B cell (primary cell): Measurements from ENCODE around the gene CXXC1. TPM values are rescaled to one million over a fixed set of nuclear protein-coding genes. Genes with fewer than 3 reads are reported as not detected.

Experiments used
- ATAC-seq: fragments of 200-7000 bp; cut with Tn5 transposase; one replicate; pipeline ENCODE4 v1.10.0; 2021; ENCODE audit warnings: low read depth, mild to moderate bottlenecking, moderate number of reproducible peaks, moderate library complexity
- CTCF ChIA-PET: fragments of 350-600 bp; sonication (Branson Sonifier 250); formaldehyde crosslinking; loops from one replicate; lab custom pipeline; 2021; ENCODE audit warnings: antibody characterized with exemption, inconsistent platforms; lab: Charles Lee
- POLR2A ChIA-PET: fragments of 350-600 bp; sonication (Branson Sonifier 250); formaldehyde crosslinking; loops from one replicate; lab custom pipeline; 2021; ENCODE audit warnings: antibody characterized with exemption; lab: Charles Lee
- DNase-seq: peaks from one replicate; pipeline ENCODE4 v3.0.0; 2013
- H2AFZ ChIP-seq: 2 replicates; pipeline ENCODE4 v1.6.1; 2012; ENCODE audit warnings: mild to moderate bottlenecking, low read depth, low read length; ENCODE audit not compliant: insufficient read depth, poor library complexity, severe bottlenecking
- H3K27ac ChIP-seq, 2 donors: 1 replicate in 1 of 2; 2 replicates in 1 of 2; pipeline ENCODE4 v1.5.1; 2012 to 2013; ENCODE audit warnings: low read length in 2 of 2, mild to moderate bottlenecking in 2 of 2, moderate library complexity in 1 of 2
- H3K27me3 ChIP-seq, 4 experiments: fragments of 200-600 bp in 1 of 4; sonication (generic) in 1 of 4; replicated peaks in 1 of 4; 1 replicate in 2 of 4; 2 replicates in 2 of 4; pipeline versions ENCODE4 v1.6.1 to v1.7.0; 2013 to 2016; ENCODE audit warnings: low read length in 3 of 4, mild to moderate bottlenecking in 2 of 4, mixed read lengths in 1 of 4, moderate library complexity in 1 of 4; ENCODE audit not compliant: insufficient read depth in 4 of 4, control insufficient read depth in 3 of 4; ENCODE audit errors: control extremely low read depth in 1 of 4
- H3K36me3 ChIP-seq, 2 experiments: replicated peaks in 1 of 2; 1 replicate in 1 of 2; 2 replicates in 1 of 2; pipeline versions ENCODE4 v1.6.1 to v1.7.1; 2013; ENCODE audit warnings: low read length in 1 of 2; ENCODE audit not compliant: insufficient read depth in 2 of 2, control insufficient read depth in 1 of 2; ENCODE audit errors: control extremely low read depth in 1 of 2, extremely low read depth in 1 of 2
- H3K4me1 ChIP-seq, 2 donors: fragments of 200-600 bp in 1 of 2; sonication (generic) in 1 of 2; 1 replicate in 1 of 2; 2 replicates in 1 of 2; pipeline versions ENCODE4 v1.5.1 to v1.6.1; 2013 to 2017; ENCODE audit warnings: low read length in 2 of 2; ENCODE audit not compliant: control insufficient read depth in 2 of 2, insufficient read depth in 2 of 2
- H3K4me2 ChIP-seq: replicated peaks from 2 replicates; pipeline ENCODE3; 2012; ENCODE audit warnings: mild to moderate bottlenecking, low read depth, low read length; ENCODE audit not compliant: poor library complexity, severe bottlenecking
- H3K4me3 ChIP-seq, 5 experiments: fragments of 200-600 bp in 1 of 5; sonication (generic) in 1 of 5; 1 replicate in 3 of 5; 2 replicates in 2 of 5; pipeline versions ENCODE4 v1.5.1 to v1.7.0; 2011 to 2016; ENCODE audit warnings: low read length in 4 of 5, mild to moderate bottlenecking in 4 of 5, low read depth in 2 of 5, control low read depth in 1 of 5, moderate library complexity in 1 of 5; ENCODE audit not compliant: insufficient read depth in 1 of 5; ENCODE audit errors: control extremely low read depth in 1 of 5, extremely low read depth in 1 of 5
- H3K79me2 ChIP-seq: fragments of 200-600 bp; sonication (generic); one replicate; pipeline ENCODE4 v1.6.0; 2016; ENCODE audit warnings: low read length; ENCODE audit not compliant: control insufficient read depth, insufficient read depth
- H3K9ac ChIP-seq: fragments of 200-600 bp; sonication (generic); 2 replicates; pipeline ENCODE4 v1.6.1; 2017; ENCODE audit warnings: mild to moderate bottlenecking, low read length, moderate library complexity
- H3K9me3 ChIP-seq, 3 donors: one replicate each; pipeline versions ENCODE4 v1.6.1 to v1.7.1; 2013; ENCODE audit warnings: low read length in 2 of 3; ENCODE audit not compliant: control insufficient read depth in 2 of 3, insufficient read depth in 1 of 3; ENCODE audit errors: control extremely low read depth in 1 of 3
- H4K20me1 ChIP-seq: 2 replicates; pipeline ENCODE4 v1.6.0; 2012; ENCODE audit warnings: mild to moderate bottlenecking, low read length; ENCODE audit not compliant: insufficient read depth, control insufficient read depth, poor library complexity, severe bottlenecking
- H3K27ac Mint-ChIP-seq: one replicate; pipeline ENCODE4 v1.8.0; 2021; ENCODE audit warnings: mixed read lengths
- H3K27me3 Mint-ChIP-seq: one replicate; pipeline ENCODE4 v1.8.0; 2021; ENCODE audit warnings: mixed read lengths
- H3K4me1 Mint-ChIP-seq: one replicate; pipeline ENCODE4 v1.8.0; 2021; ENCODE audit warnings: mixed read lengths
- H3K4me3 Mint-ChIP-seq: one replicate; pipeline ENCODE4 v1.8.0; 2021; ENCODE audit warnings: mixed read lengths
- H3K9me3 Mint-ChIP-seq: one replicate; pipeline ENCODE4 v1.8.0; 2022; ENCODE audit warnings: mixed read lengths; ENCODE audit not compliant: insufficient read depth
- CTCF ChIP-seq: fragments of 200-600 bp; IDR thresholded peaks from one replicate; pipeline ENCODE4 v1.8.0; 2022; ENCODE audit warnings: antibody characterized with exemption, mild to moderate bottlenecking
- EZH2 ChIP-seq: IDR thresholded peaks from 2 replicates; pipeline ENCODE4 v1.6.1; 2012; ENCODE audit warnings: borderline replicate concordance, low read depth, mild to moderate bottlenecking, moderate library complexity, low read length; ENCODE audit not compliant: insufficient read depth, poor library complexity, severe bottlenecking
- WGBS: methylation state at CpG from one replicate; pipeline ENCODE4 v1.1.5; 2013; ENCODE audit warnings: missing lambda C conversion rate; ENCODE audit not compliant: insufficient coverage; 5-methylcytosine and 5-hydroxymethylcytosine counted together
- intact Hi-C: fragments of 100-400 bp; cut with micrococcal nuclease; formaldehyde crosslinking; loops from one replicate; pipeline ENCODE4 v1.10.0; 2022
- polyA plus RNA-seq: library from polyadenylated mRNA; depleted of rRNA; stranded (reverse); fragments of >200 nt; gene quantifications from 2 replicates; pipeline ENCODE4 v1.2.3, GENCODE V29; 2012
- total RNA-seq, 2 donors: library from RNA; stranded (reverse); fragments of 120-200 nt in 1 of 2; gene quantifications; 1 replicate in 1 of 2; 2 replicates in 1 of 2; pipeline versions ENCODE4 v1.2.3 to v1.2.4, GENCODE V29; 2013 to 2022

CXXC1 gene
- total and polyA plus RNA-seq, 2 donors (not counting 1 experiment from before 2014, with no cell fraction given) = 157 to 306 TPM

GRCh38 chr18:50327983-50328382, 40.5 kb upstream of the CXXC1 start:
- H3K27me3 Mint-ChIP-seq = peaks cover 8% of the 10 kb centered on the region
- H3K36me3 ChIP-seq = no peaks in the 10 kb centered on the region
- no peaks in the 10 kb centered on the region for H3K9me3 Mint-ChIP-seq
- H4K20me1 ChIP-seq = no peaks in the 10 kb centered on the region
- ChIA-PET POLR2A (no interaction called here), CTCF (no interaction called here)
- H3K27ac ChIP-seq = no peak overlapping the region
- no peak overlapping the region for H2AFZ ChIP-seq
- H3K27ac Mint-ChIP-seq = no peak overlapping the region
- H3K4me3 Mint-ChIP-seq = no peak overlapping the region
- no peaks in the 10 kb centered on the region for H3K79me2 ChIP-seq
- no peak for ATAC-seq
- DNase-seq = no peak
- H3K27me3 ChIP-seq = peaks cover 0 to 5% (median 0%) of the 10 kb centered on the region in 4 experiments
- peaks cover 15 to 16% of the 10 kb centered on the region in 2 donors for H3K4me1 ChIP-seq
- no peak for TF ChIP-seq CTCF
- no peak for TF ChIP-seq EZH2
- H3K9ac ChIP-seq = no peak overlapping the region
- no peaks in the 10 kb centered on the region for H3K9me3 ChIP-seq
- H3K4me2 ChIP-seq = no peak overlapping the region
- no peak overlapping the region for H3K4me3 ChIP-seq
- 60% methylated on average over 1 of the region's 3 CpGs for WGBS
- intact Hi-C loops = no loop called here
- peaks cover 23% of the 10 kb centered on the region for H3K4me1 Mint-ChIP-seq

GRCh38 chr18:50320719-50321118, 33.2 kb upstream of the CXXC1 start:
- Mint-ChIP-seq H3K4me1 (peaks cover 24% of the 10 kb centered on the region), H3K27me3 (no peaks in the 10 kb centered on the region), H3K4me3 (peak overlapping the region; percentile 48), H3K27ac (no peak overlapping the region), H3K9me3 (no peaks in the 10 kb centered on the region)
- peak overlapping the region in 1 of 5 experiments; percentile 9 for H3K4me3 ChIP-seq
- TF ChIP-seq CTCF (no peak), EZH2 (no peak)
- intact Hi-C loops = no loop called here
- H3K27ac ChIP-seq = no peak overlapping the region
- ATAC-seq (no peak), DNase-seq (no peak)
- ChIA-PET POLR2A (no interaction called here), CTCF (interaction anchor here (1.2 to 1.4 kb wide), 2 partner anchors 11 to 102 kb away, joined by 3 to 5 read pairs; no protein-coding TSS in a partner anchor)
- peak overlapping the region; percentile 10 for H3K4me2 ChIP-seq
- no peaks in the 10 kb centered on the region for H3K9me3 ChIP-seq
- no peaks in the 10 kb centered on the region for H3K79me2 ChIP-seq
- peaks cover 13 to 15% of the 10 kb centered on the region in 2 donors for H3K4me1 ChIP-seq
- no peaks in the 10 kb centered on the region for H3K36me3 ChIP-seq
- no peak overlapping the region for H3K9ac ChIP-seq
- no CpG with 5 or more reads among the region's 5 CpGs for WGBS
- no peaks in the 10 kb centered on the region for H3K27me3 ChIP-seq
- H2AFZ ChIP-seq = no peak overlapping the region
- no peaks in the 10 kb centered on the region for H4K20me1 ChIP-seq
